B cell (primary cell): ENCODE results near the gene TENM4. TPM values are rescaled to one million over a fixed set of nuclear protein-coding genes. Genes with fewer than 3 reads are reported as not detected.

ENCODE experiments used
- ATAC-seq: fragments of 200-7000 bp; cut with Tn5 transposase; one replicate; pipeline ENCODE4 v1.10.0; 2021; ENCODE audit warnings: low read depth, mild to moderate bottlenecking, moderate number of reproducible peaks, moderate library complexity
- CTCF ChIA-PET: fragments of 350-600 bp; sonication (Branson Sonifier 250); formaldehyde crosslinking; loops from one replicate; lab custom pipeline; 2021; ENCODE audit warnings: antibody characterized with exemption, inconsistent platforms; lab: Charles Lee
- POLR2A ChIA-PET: fragments of 350-600 bp; sonication (Branson Sonifier 250); formaldehyde crosslinking; loops from one replicate; lab custom pipeline; 2021; ENCODE audit warnings: antibody characterized with exemption; lab: Charles Lee
- DNase-seq: peaks from one replicate; pipeline ENCODE4 v3.0.0; 2013
- H2AFZ ChIP-seq: 2 replicates; pipeline ENCODE4 v1.6.1; 2012; ENCODE audit warnings: mild to moderate bottlenecking, low read depth, low read length; ENCODE audit not compliant: insufficient read depth, poor library complexity, severe bottlenecking
- H3K27ac ChIP-seq, 2 donors: 1 replicate in 1 of 2; 2 replicates in 1 of 2; pipeline ENCODE4 v1.5.1; 2012 to 2013; ENCODE audit warnings: low read length in 2 of 2, mild to moderate bottlenecking in 2 of 2, moderate library complexity in 1 of 2
- H3K27me3 ChIP-seq, 4 experiments: fragments of 200-600 bp in 1 of 4; sonication (generic) in 1 of 4; replicated peaks in 1 of 4; 1 replicate in 2 of 4; 2 replicates in 2 of 4; pipeline versions ENCODE4 v1.6.1 to v1.7.0; 2013 to 2016; ENCODE audit warnings: low read length in 3 of 4, mild to moderate bottlenecking in 2 of 4, mixed read lengths in 1 of 4, moderate library complexity in 1 of 4; ENCODE audit not compliant: insufficient read depth in 4 of 4, control insufficient read depth in 3 of 4; ENCODE audit errors: control extremely low read depth in 1 of 4
- H3K36me3 ChIP-seq, 2 experiments: replicated peaks in 1 of 2; 1 replicate in 1 of 2; 2 replicates in 1 of 2; pipeline versions ENCODE4 v1.6.1 to v1.7.1; 2013; ENCODE audit warnings: low read length in 1 of 2; ENCODE audit not compliant: insufficient read depth in 2 of 2, control insufficient read depth in 1 of 2; ENCODE audit errors: control extremely low read depth in 1 of 2, extremely low read depth in 1 of 2
- H3K4me1 ChIP-seq, 2 donors: fragments of 200-600 bp in 1 of 2; sonication (generic) in 1 of 2; 1 replicate in 1 of 2; 2 replicates in 1 of 2; pipeline versions ENCODE4 v1.5.1 to v1.6.1; 2013 to 2017; ENCODE audit warnings: low read length in 2 of 2; ENCODE audit not compliant: control insufficient read depth in 2 of 2, insufficient read depth in 2 of 2
- H3K4me2 ChIP-seq: replicated peaks from 2 replicates; pipeline ENCODE3; 2012; ENCODE audit warnings: mild to moderate bottlenecking, low read depth, low read length; ENCODE audit not compliant: poor library complexity, severe bottlenecking
- H3K4me3 ChIP-seq, 5 experiments: fragments of 200-600 bp in 1 of 5; sonication (generic) in 1 of 5; 1 replicate in 3 of 5; 2 replicates in 2 of 5; pipeline versions ENCODE4 v1.5.1 to v1.7.0; 2011 to 2016; ENCODE audit warnings: low read length in 4 of 5, mild to moderate bottlenecking in 4 of 5, low read depth in 2 of 5, control low read depth in 1 of 5, moderate library complexity in 1 of 5; ENCODE audit not compliant: insufficient read depth in 1 of 5; ENCODE audit errors: control extremely low read depth in 1 of 5, extremely low read depth in 1 of 5
- H3K79me2 ChIP-seq: fragments of 200-600 bp; sonication (generic); one replicate; pipeline ENCODE4 v1.6.0; 2016; ENCODE audit warnings: low read length; ENCODE audit not compliant: control insufficient read depth, insufficient read depth
- H3K9ac ChIP-seq: fragments of 200-600 bp; sonication (generic); 2 replicates; pipeline ENCODE4 v1.6.1; 2017; ENCODE audit warnings: mild to moderate bottlenecking, low read length, moderate library complexity
- H3K9me3 ChIP-seq, 3 donors: one replicate each; pipeline versions ENCODE4 v1.6.1 to v1.7.1; 2013; ENCODE audit warnings: low read length in 2 of 3; ENCODE audit not compliant: control insufficient read depth in 2 of 3, insufficient read depth in 1 of 3; ENCODE audit errors: control extremely low read depth in 1 of 3
- H4K20me1 ChIP-seq: 2 replicates; pipeline ENCODE4 v1.6.0; 2012; ENCODE audit warnings: mild to moderate bottlenecking, low read length; ENCODE audit not compliant: insufficient read depth, control insufficient read depth, poor library complexity, severe bottlenecking
- H3K27ac Mint-ChIP-seq: one replicate; pipeline ENCODE4 v1.8.0; 2021; ENCODE audit warnings: mixed read lengths
- H3K27me3 Mint-ChIP-seq: one replicate; pipeline ENCODE4 v1.8.0; 2021; ENCODE audit warnings: mixed read lengths
- H3K4me1 Mint-ChIP-seq: one replicate; pipeline ENCODE4 v1.8.0; 2021; ENCODE audit warnings: mixed read lengths
- H3K4me3 Mint-ChIP-seq: one replicate; pipeline ENCODE4 v1.8.0; 2021; ENCODE audit warnings: mixed read lengths
- H3K9me3 Mint-ChIP-seq: one replicate; pipeline ENCODE4 v1.8.0; 2022; ENCODE audit warnings: mixed read lengths; ENCODE audit not compliant: insufficient read depth
- CTCF ChIP-seq: fragments of 200-600 bp; IDR thresholded peaks from one replicate; pipeline ENCODE4 v1.8.0; 2022; ENCODE audit warnings: antibody characterized with exemption, mild to moderate bottlenecking
- EZH2 ChIP-seq: IDR thresholded peaks from 2 replicates; pipeline ENCODE4 v1.6.1; 2012; ENCODE audit warnings: borderline replicate concordance, low read depth, mild to moderate bottlenecking, moderate library complexity, low read length; ENCODE audit not compliant: insufficient read depth, poor library complexity, severe bottlenecking
- WGBS: methylation state at CpG from one replicate; pipeline ENCODE4 v1.1.5; 2013; ENCODE audit warnings: missing lambda C conversion rate; ENCODE audit not compliant: insufficient coverage; 5-methylcytosine and 5-hydroxymethylcytosine counted together
- intact Hi-C: fragments of 100-400 bp; cut with micrococcal nuclease; formaldehyde crosslinking; loops from one replicate; pipeline ENCODE4 v1.10.0; 2022
- polyA plus RNA-seq: library from polyadenylated mRNA; depleted of rRNA; stranded (reverse); fragments of >200 nt; gene quantifications from 2 replicates; pipeline ENCODE4 v1.2.3, GENCODE V29; 2012
- total RNA-seq, 2 donors: library from RNA; stranded (reverse); fragments of 120-200 nt in 1 of 2; gene quantifications; 1 replicate in 1 of 2; 2 replicates in 1 of 2; pipeline versions ENCODE4 v1.2.3 to v1.2.4, GENCODE V29; 2013 to 2022

TENM4 gene
- total and polyA plus RNA-seq, 2 donors (not counting 1 experiment from before 2014, with no cell fraction given), result 0.09 to 5.7 TPM

- Histone ChIP-seq H3K27me3 (peaks cover 0 to 5% (median 0%) of the 10 kb centered on the region in 4 experiments), H3K9ac (no peak overlapping the region), H3K79me2 (no peaks in the 10 kb centered on the region), H3K36me3 (no peaks in the 10 kb centered on the region), H3K4me1 (no peaks in the 10 kb centered on the region), H2AFZ (no peak overlapping the region), H4K20me1 (no peaks in the 10 kb centered on the region), H3K27ac (no peak overlapping the region), H3K4me2 (no peak overlapping the region), H3K9me3 (peaks cover 0 to 11% (median 4%) of the 10 kb centered on the region in 3 donors), H3K4me3 (no peak overlapping the region)
- intact Hi-C loops, result no loop called here
- no peak for ATAC-seq
- Mint-ChIP-seq H3K27me3 (peaks cover 19% of the 10 kb centered on the region), H3K9me3 (peaks cover 7% of the 10 kb centered on the region), H3K4me3 (no peak overlapping the region), H3K27ac (no peak overlapping the region), H3K4me1 (no peaks in the 10 kb centered on the region)
- DNase-seq, result no peak
- POLR2A ChIA-PET, result no interaction called here
- CTCF ChIA-PET, result no interaction called here
- TF ChIP-seq EZH2, result no peak
- TF ChIP-seq CTCF, result no peak
- WGBS, result no CpG with 5 or more reads among the region's 1 CpG
Measured at GRCh38 chr11:78615724-78616123, 825.1 kb downstream of the TENM4 start.

- H3K4me3 ChIP-seq, result no peak overlapping the region
- DNase-seq (no peak), ATAC-seq (no peak)
- no peaks in the 10 kb centered on the region for H3K9me3 Mint-ChIP-seq
- intact Hi-C loops, result no loop called here
- H3K4me3 Mint-ChIP-seq, result no peak overlapping the region
- no peak overlapping the region for H2AFZ ChIP-seq
- peaks cover 0 to 5% (median 0%) of the 10 kb centered on the region in 4 experiments for H3K27me3 ChIP-seq
- no peaks in the 10 kb centered on the region for H3K79me2 ChIP-seq
- H3K9ac ChIP-seq, result no peak overlapping the region
- H3K27me3 Mint-ChIP-seq, result peaks cover 23% of the 10 kb centered on the region
- no peaks in the 10 kb centered on the region for H3K4me1 ChIP-seq
- H4K20me1 ChIP-seq, result no peaks in the 10 kb centered on the region
- H3K36me3 ChIP-seq, result no peaks in the 10 kb centered on the region
- WGBS, result 96% methylated on average over 5 of the region's 5 CpGs
- ChIA-PET CTCF (no interaction called here), POLR2A (no interaction called here)
- H3K4me1 Mint-ChIP-seq, result no peaks in the 10 kb centered on the region
- TF ChIP-seq CTCF (no peak), EZH2 (no peak)
- no peak overlapping the region for H3K4me2 ChIP-seq
- no peak overlapping the region for H3K27ac Mint-ChIP-seq
- H3K27ac ChIP-seq, result no peak overlapping the region
- no peaks in the 10 kb centered on the region for H3K9me3 ChIP-seq
Measured at GRCh38 chr11:78613378-78613813, 827.4 kb downstream of the TENM4 start.
